Stimulated activated CD4-positive, alpha-beta T cell treated with anti-CD3 and anti-CD28 coated beads, Interleukin-4, amount 100 ng/mL, for 4 hours (primary cell): ENCODE data around the gene ARHGAP24.
"Not testable (repeated sequence)": the region's sequence is repeated elsewhere in the genome, so short reads cannot be mapped to it uniquely, and the experiment has no call there.

Experiments
- DNase-seq, 2 experiments: peaks; one replicate each; pipeline ENCODE4 v3.0.0-alpha.2; 2020

The ARHGAP24 gene

DNA sequence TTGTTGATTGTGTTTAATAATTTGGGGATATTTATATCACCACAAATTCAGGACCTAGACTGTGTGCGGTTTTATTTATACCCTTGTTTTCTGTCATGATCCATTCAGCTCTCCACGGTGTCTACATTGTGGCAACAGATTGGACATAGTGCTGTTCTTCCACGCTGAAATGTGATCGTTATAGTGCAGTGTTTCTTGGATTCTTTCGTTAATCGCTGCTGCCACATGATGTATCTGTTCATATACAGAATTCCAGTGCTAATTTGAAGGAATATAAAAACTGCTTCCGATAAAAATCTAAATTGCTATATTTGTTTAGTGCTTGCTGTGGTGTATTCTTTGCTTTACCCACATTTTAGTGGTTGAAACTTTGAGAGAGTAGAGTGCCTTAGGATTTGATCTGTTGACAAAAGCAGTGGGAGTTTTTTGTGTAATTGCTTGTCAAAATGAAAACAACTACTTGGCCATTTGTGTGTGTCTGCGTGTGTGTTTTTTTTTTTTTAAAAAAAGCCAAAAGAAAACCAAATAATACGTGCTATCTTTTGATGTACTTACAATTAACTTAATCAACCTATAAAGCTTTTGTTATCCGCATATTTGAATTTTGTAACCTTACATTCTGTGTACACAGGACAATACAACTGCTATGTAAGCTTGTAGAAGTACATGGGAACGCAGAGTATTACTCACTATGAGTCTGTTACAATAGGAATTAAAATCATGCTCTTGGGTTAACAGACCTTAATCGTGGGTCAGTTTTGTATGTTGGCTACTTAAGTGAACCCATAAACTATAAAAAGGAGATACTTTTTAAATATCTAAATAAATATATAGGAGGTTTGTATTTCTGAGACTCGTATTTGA lies 353.3 kb downstream of the ARHGAP24 start:
- DNase-seq = no peak

DNA sequence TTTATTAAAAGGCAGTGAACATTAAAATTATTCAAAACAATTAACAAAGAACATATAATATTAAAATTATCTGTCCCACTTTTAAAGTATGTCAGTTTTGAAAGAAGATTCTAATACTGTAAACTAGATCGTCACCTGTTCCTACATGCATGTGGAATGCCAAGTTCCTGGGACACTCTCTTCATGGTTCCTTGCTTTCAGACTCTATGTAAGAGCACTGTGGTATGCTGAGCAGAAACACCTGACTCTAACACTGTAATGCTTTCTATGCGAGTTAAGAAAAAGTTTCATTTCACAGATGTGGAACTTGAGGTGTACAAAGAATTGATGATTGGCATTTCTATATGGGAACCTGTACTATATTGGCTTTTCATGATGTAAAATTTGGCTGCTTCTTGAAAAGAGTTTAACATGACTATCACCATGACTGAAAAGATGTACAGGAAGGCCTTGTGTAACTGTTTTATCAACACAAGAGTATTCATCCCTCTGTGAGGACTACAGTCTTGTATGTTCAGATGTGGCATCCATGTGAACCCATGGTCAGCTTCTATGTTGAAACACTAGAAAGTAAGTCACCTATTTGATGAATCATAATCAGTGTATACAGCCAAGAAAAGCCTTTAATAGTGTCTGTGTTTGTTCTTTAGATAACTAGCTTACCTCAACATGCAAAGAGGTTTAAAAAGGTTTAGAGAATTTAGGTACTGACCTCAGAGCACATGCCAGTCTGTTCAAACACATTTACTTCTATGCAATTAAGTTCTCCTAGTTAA lies 354.5 kb downstream of the ARHGAP24 start:
- no peak for DNase-seq

DNA sequence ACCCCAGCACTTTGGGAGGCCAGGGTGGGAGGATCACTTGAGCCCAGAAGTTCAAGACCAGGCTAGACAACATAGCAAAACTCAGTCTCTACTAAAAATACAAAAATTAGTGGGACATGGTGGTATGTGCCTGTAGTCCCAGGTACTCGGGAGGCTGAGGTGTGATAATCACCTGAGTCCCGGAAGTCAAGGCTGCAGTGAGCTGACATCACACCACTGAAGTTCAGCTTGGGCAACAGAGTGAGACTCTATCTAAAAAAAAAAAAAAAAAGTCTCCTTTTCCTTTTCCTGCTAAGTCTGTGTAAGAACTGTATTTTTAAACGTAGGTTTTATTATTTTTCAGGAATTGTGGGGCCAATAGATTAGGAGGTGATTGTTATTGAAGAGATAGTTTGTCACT lies 356.7 kb downstream of the ARHGAP24 start:
- DNase-seq = no peak

DNA sequence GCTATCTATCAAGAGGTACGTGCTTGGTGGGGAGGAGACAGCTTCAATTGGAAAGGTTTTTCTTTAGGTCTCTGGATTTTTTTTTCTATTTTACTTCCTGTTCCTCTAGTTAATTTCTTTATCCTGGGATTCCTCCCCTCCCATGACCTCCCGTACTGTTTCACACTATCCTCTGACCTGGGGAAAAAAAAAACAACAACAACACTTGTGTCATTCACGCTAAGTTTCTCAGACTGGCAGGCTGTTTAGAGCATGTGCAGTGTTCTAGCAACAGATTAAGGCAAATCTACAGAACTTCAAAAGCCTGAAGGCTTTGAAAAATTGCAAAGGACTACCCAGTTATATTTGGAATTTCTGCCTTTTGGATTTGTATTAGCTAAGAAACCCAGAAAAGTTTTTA lies 358.4 kb downstream of the ARHGAP24 start:
- no peak for DNase-seq

DNA sequence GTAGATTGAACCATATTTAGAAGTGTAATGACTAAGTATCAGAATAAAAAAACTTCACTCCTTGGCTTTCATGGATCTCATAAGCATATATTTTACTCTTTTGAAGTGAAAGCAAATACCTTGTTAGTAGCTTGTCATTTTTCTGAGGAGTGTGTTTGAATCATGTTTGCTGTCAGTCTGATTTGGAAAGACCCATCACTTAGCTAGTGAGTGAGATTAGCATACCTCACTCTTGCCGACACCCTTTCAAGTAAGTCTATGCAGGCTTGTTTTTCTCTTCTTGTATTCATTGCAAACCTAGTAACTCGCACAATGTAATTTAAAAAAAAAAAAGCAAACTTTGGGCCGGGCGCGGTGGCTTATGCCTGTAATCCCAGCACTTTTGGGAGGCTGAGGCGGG lies 360.0 kb downstream of the ARHGAP24 start:
- DNase-seq = no peak

DNA sequence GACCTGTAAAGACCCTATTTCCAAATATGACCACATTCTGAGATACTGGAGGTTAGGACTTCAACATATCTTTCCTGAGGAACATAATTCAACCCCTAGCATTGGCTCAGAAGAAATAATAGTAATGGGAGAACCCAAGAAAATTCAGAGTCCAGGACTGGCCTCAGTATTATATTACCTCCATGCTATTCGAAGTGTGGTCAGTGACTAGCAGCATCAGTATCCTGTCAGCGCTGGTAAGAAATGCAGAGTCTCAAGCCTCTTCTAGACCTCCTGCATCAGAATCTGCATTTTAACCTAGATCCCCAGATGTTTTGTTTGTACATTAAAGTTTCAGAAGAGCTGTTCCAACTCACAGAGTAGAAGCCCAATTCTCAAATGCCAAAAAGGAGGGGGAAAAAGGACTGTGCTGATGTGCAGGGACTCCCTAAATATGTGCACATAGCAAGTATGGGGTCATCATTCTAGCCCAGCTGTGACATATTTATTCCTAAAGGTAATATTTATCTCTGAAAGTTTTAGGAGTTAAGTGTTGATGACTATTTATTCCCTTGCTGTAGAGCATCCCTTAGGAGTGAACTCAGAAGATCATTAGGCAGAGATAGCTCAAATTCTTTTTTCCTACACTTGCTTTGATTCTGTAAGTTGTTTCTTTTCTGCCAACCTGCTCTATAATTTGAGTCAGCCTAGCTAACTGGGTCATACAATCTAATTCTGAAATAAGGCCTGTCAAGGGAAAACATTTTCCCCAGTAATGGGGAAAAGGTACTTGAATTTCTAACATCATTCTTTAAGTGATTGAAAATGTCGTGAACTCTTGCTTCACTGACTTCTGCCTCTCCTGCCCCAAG lies 361.9 kb downstream of the ARHGAP24 start:
- no peak for DNase-seq

DNA sequence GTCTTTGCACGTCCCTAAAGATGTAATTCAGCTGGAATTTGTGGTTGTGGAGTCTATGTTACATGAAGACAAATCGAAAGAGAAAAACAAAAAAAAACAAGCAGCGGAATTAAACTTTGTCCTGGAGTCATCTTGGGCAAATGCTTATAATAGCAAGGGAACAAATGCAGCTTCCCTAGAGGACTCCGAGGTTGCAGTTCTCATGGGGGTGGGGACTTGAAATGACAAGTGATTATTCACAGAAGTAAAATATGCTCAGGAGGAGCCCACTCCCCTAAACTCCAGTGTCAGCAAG lies 362.4 kb downstream of the ARHGAP24 start:
- DNase-seq = no peak

DNA sequence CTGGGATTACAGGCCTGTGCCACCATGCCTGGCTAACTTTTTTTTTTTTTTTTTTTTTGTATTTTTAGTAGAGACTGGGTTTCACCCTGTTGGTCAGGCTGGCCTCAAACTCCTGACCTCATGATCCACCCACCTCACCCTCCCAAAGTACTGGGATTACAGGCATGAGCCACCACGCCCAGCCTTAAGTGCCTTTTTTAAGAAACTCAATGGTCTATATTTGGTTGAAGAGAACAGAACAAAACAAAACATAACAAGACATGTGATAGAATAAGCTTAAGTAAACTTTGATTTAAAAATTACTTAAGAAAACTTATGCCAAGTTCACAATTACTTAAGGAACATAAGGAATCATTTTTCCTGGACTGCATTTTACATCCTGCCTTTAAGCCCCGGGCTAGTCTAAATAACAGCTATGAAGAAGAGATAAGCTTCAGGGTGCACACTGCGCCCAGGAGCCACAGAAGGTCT lies 365.1 kb downstream of the ARHGAP24 start:
- not testable (repeated sequence) for DNase-seq

DNA sequence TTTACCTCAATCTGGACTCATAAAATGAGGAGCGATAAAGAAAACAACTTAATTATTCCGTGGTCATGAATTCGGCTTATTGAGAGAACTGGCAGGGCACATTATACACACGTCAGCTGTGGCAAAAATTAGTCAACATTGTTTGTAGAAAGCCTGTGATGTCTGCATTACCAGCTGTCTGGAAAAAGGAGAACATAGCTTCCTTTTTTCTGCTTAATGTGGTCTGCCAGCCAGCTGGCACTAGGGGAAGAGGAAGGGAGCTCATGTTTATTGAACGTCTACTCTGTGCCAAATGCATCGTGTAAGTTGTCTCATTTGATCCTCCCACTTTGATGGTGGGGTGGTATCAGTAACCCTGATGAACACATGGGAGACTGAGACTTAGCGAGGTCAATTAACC lies 367.6 kb downstream of the ARHGAP24 start:
- no peak for DNase-seq

DNA sequence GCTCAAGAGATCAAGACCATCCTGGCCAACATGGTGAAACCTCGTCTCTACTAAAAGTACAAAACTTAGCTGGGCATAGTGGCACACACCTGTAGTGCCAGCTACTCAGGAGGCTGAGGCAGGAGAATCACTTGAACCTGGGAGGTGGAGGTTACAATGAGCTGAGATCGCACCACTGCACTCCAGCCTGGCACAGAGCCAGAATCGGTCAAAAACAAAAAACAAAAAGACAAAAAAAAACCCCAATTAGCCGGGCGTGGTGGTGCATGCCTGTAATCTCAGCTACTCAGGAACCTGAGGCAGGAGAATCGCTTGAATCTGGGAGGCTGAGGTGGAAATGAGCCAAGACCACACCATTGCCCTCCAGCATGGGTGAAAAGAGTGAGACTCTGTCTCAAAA lies 378.8 kb downstream of the ARHGAP24 start:
- not testable (repeated sequence) for DNase-seq

DNA sequence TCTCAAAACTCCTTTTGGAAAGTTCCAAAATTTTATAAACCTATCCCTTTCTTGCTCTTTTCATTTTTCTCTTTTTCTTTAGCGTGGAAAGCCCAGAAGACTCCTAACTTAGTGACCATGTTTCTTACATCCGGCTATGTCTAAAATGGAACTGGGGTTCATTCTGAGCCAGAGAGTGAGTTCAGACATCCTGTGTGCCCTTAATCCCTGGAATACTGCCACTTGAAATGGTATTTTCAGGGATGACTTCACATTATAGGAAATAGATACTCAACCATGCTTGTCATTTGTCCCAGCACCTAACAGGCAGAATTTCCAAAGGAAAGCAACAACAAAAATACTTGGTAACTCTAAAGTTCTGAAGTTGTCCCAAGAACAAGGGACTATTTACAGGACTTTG lies 379.6 kb downstream of the ARHGAP24 start:
- DNase-seq = no peak

DNA sequence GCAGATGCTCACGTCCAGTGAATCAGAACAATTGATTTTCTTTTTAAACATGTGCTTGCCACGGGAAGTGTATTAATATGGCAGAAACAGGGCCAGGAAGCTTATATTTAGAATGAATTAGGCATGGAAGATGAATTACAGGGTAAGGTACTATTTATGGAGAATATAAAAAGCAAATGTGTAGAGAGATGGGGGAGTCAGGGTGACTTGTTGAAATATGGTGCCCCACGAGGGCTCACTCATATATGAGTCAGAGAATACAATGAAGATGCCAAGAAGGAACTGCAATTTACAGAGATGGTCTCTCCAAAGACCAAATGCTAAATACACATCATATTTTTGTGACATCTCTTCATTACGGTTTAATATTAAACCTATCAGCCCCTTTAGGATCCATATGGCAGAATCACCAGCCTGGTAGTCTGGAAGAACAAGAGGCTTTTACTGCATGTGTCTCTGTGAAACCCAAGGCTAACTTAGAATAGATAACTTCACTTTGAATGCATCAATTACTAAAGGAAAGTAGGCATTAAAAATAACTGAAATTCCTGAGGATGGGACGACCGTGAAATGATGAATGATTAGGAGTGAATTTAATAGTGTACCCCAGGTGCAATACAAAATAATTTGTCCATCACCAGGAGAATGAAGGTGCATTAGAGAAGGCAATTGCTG lies 385.3 kb downstream of the ARHGAP24 start:
- no peak for DNase-seq

DNA sequence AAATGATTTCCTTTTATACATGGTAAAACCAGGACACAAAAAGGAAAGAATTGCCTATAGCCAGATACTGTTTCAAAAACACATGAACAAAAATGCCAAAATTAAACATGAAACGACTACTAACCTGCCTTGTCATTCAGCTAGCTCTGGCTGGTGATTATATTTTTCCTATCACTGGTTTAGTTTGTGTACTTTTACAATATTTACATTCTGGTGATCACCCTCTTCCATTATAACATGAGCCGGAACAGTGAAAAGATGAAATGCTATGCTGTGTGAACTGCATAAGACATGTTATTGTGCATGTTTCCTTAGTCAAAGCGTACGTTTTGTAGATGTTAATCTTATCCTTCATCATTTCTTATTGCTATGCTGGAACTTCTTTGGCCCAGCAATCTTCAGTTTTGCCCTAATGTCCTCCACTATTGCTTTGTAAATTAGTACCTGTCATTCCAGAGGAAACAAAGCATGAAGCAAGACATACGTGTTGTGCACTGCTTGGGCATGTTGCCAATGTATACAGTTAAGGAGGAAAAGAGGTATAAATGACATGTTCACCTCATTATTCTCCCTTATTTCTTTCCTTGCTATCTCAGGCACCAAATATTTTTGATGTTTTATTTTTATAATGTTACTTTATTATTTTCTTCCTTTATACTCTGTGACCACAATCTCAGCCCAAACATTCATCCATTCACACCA lies 386.3 kb downstream of the ARHGAP24 start:
- no peak for DNase-seq

DNA sequence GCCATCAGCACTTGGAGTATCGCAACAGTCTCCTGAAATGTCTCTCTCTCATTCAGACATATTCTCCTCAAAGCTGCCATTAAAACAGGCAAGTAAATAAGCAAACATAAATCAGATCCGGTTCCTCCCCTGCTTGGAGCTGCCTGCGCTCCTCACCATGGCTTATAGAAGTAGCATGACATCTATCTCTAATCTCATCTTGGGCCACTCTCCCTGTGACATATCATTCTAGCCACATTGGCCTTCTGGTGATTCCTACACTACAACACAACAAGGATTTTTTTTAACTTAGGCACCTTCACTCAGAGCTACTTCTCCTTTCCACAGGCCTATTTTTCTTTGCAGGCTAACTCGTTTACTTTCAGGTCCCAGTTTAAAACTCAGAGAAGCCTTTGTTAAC lies 387.9 kb downstream of the ARHGAP24 start:
- no peak for DNase-seq

DNA sequence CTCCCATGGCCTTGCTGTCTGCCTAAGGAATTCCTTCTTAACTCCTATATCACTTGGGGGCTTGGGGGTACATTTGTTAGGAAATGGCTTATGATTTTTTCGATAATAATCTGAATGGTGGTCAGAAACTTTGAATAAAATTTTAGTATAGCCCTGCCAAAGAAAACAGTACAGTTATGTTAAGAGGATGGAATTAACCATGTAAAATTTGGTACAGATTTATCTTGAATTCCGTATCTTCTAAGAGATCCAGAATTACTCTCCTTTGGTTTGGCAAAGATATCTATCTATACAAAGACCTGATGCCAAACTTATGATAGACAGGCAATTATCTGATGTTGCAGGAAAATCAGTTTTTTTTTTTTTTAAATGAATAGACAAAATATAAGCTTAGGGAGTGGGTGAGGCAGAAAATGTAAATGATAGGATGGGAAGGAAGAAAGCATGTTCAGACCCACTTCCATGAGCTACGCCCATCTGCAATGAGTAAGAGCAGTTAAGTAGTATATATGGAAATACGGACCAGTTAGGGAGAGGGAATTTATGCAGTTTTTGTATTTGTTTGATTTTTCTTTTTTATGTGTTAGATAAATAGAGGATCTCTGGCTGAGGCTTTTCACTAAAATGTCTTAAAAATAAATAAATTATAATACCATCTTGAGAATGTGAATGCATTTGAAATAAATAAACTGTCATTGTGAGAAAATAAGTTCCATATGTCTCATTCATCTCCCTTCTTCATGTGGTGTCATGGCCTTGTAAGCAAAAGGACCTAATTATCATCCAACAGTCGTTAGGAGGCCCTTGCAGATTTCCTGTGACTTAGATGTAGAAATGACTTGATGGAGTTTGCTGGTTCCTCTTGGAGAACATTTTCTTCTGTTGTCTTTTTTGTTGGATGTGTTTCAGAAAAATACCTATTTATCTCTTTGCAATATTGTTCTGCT lies 389.6 kb downstream of the ARHGAP24 start:
- no peak for DNase-seq

DNA sequence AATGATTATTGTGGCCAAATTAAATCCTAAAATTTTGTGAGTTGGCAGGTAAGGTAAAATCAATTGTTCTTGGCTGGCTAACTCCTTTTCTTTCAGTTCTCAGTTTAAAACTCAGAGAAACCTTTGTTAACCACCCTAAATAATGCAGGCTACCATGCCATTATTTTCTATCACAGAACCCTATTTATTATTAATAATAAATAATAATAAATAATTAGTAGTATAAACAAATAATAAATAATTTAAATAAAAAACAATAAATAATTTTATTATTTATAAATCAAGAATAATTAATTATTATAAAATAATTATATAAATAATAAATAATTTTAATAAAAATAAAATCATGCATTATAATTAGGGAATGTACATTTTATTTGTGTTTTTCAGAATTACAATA lies 390.3 kb downstream of the ARHGAP24 start:
- DNase-seq = no peak

DNA sequence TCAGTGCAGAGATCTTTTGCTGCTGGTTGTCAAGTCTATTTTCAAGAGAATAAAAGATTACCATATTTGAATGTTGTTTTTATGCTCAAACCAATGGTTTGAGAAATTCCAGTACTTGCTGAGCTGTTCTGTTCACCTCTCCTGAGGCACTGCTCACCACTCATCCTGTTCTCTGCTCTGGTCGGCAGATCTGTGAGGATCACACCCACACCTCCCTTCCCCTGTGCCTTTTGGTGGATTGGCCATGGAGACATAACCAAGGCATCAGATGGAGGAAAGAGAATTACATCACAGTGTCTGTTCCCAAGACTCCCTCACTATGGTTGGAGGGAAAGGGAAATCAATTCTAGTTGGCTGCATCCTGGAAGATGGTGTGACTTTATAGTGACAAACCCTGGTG lies 391.6 kb downstream of the ARHGAP24 start:
- no peak for DNase-seq

DNA sequence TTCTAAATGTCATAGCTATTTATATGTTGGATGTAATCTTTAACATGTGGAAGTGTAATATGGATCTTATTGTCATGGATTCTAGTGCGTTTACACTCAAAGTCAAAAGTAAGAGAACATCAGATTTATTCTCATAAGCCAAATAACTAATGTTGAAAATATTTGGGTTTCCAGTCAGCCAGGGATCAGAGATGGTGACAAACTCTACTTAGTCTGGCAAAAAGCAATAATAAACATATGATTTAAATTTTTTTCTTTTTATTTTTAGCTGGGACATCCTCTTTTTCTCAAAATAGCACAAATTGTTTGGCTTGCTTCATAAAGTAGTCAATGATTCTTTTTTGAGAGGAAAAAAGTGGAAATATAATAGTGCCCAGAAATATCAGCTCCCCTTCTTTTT lies 392.3 kb downstream of the ARHGAP24 start:
- DNase-seq = no peak

DNA sequence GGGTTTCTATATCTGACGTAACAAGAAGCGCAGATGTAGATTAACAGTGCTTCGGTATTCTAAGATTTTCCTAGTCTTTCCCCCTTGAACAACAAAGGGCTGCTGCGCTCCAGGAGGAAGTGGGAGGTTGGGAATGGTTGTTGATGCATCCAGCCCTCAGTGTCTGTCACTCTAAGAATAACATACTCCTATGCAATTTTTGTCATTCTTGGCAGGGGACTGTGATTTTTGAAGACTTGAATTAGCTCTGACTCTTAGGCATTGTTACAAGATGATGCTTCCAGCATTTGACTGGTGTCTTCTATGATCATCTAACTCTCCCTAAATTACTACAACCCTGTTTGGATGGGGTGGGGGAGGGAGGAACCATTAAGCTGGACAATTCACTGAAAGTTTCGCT lies 394.2 kb downstream of the ARHGAP24 start:
- no peak for DNase-seq

DNA sequence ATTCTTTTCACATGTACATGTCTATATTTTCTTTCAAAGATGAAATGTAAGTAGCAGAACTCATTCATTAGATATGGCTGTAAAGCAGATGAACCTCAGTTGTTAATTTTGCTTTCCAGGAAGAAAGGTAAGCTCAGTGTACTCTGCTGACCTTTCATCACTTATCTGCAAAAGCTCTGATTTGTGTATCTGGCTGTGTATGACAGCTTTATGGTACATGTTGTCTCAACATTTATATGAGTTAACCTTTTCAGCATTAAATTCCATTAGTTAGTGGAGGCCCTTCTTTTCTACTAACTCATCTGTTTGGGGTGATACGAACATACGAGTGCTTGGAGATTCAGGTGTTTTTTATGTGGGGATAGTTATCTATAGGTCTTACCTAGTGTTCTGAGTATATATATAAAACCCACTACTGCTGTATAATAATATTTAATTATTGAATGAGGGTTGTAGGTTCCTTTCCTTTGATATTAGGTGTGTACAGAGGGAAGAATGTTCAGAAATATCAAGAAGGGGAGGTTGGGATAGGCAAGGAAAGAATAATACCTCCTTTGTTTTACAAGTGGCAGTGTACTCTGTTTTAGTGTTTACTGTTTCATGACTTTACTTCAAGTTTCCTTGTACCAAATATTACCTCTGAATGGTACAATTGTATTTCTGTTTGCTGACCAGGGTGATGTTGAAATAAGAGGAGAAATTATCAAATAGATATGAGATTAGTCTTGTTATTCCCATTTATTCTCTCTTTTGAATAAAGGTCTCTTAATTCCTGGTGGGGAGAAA lies 395.5 kb downstream of the ARHGAP24 start:
- no peak for DNase-seq
